Adrenal gland (tissue), 5 donors: ENCODE measurements around the gene GRIN3A.

Experiments
- CTCF ChIP-seq, 6 experiments: fragments of 450-650 bp in 4 of 6; fragments of 200-600 bp in 2 of 6; sonication (generic) in 1 of 6; IDR thresholded peaks; 1 replicate in 5 of 6; 2 replicates in 1 of 6; pipeline versions ENCODE4 v1.5.1 to v1.8.0; 2016 to 2021; ENCODE audit warnings: antibody characterized with exemption in 6 of 6, mild to moderate bottlenecking in 2 of 6, moderate library complexity in 1 of 6
- POLR2A ChIP-seq, 2 donors: fragments of 450-650 bp; IDR thresholded peaks; one replicate each; pipeline ENCODE4 v1.6.1; 2017; ENCODE audit warnings: antibody characterized with exemption in 2 of 2, mild to moderate bottlenecking in 2 of 2, moderate library complexity in 1 of 2
- donor health status: DM: no; HTN: no; CAD: no.

DNA sequence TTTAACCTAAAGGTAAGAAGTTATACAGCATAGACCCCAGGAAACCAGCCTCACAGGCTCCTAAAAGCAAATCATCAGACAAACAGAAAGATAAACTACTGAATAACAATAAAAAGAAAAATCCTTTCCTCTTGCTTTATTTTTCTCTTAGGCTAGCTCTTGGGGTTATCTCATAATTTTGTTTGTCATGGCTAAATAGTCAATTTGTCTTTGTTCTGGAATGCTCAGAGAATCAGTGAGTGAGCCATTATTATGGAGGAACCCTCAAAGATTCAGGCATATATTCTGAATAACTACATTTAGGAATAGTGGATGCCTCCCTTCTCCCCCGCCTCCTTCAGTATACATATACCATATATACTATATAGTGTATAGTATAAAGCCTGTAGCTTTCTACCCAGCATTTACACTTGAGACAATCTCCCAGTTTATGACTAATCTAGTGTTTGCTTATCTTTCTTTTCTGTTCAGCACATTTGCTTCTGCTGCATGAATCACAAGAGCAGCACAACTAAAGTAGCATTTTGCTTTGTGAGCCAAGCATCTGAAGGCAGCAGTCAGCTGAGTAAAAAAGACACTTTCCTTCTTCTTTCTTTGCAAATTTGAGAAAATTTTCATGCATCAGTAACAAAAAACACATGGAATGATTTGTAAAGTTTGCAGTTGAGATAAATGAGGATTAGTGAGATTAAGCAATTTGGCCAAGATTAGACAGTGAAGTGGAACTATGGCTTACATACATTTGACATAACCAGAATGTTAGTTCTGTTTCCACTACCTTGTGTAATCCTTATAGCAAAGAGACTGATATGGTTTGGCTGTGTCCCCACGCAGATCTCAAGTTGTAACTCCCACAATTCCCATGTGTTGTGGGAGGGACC, 98.4 kb downstream of the GRIN3A start:
- no peak for TF ChIP-seq POLR2A (IDR thresholded peaks at IDR 0.05)
- no peak for TF ChIP-seq CTCF (IDR thresholded peaks at IDR 0.05)
